Astrocyte of the spinal cord (primary cell): Measurements from ENCODE around the gene GNRH2.

Experiments
- DNase-seq: peaks from one replicate; pipeline ENCODE4 v3.0.0; 2011; ENCODE audit warnings: low read depth, low spot score
- H3K4me3 ChIP-seq: 2 replicates; pipeline ENCODE4 v1.5.1; 2011; ENCODE audit warnings: low read depth, mild to moderate bottlenecking, low read length, moderate library complexity
- CTCF ChIP-seq: IDR thresholded peaks from 2 replicates; pipeline ENCODE4 v1.5.1; 2012; ENCODE audit warnings: low read depth, mild to moderate bottlenecking, low read length, inconsistent platforms
- in situ Hi-C: cut with HindIII; loops from 2 replicates; pipeline ENCODE4 v1.10.0; 2017; ENCODE audit warnings: low sequenced_read_pairs

Gene GNRH2

GRCh38 chr20:3092611-3093379, 49.4 kb downstream of the GNRH2 start:
- in situ Hi-C loops, result no loop called here
- H3K4me3 ChIP-seq, result peak overlapping the region; percentile 3
- DNase-seq, result no peak
- TF ChIP-seq CTCF, result no peak

- TF ChIP-seq CTCF, result no peak
- in situ Hi-C loops, result no loop called here
- no peak for DNase-seq
- no peak overlapping the region for H3K4me3 ChIP-seq
Observed at GRCh38 chr20:3093861-3094361, 50.5 kb downstream of the GNRH2 start.

- no peak overlapping the region for H3K4me3 ChIP-seq
- in situ Hi-C loops, result no loop called here
- no peak for DNase-seq
- no peak for TF ChIP-seq CTCF
Observed at GRCh38 chr20:3094848-3095629, 51.6 kb downstream of the GNRH2 start.
